NCI-H2081 treated with DMSO at 0.1 percent for 48 hours (cell line): Measurements from ENCODE around the gene BMP7.

Experiments used
- DNase-seq: peaks from one replicate; lab custom pipeline; 2025; lab: John Stamatoyannopoulos, UW

The BMP7 gene

DNA sequence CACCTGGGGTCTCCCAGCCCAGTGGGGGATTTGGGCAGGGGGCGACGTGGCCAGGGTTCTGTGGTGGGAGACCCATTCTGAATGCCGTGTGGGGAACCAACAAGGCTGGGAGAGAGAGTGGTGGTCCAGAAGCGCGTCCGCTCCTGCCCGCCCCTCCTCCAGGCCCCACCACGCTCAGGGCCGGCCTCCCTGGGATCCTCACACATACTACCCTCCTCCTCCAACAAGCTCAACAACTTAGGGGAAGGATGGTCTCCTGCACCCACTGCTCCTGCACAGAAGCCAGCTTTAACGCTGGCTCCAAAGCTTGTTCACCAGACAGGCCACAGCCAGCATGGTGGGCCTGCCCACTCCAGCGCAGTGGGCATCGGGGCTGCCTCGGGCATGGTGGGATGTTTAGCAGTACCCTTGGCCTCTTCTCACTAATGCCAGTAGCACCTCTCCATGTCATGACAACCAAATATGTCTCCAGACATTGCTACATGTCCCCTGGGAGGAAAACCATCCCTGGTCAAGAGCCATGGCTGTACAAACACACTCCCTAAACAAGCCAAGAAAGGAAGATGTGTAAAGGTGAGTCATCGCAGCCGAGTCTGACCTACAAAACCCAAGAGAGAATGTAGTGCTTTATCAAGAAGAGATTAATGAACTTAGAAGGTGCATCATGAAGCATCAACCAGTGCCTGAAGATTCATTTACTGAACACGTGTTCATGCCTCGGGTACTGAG, 75.7 kb downstream of the BMP7 start:
- no peak for DNase-seq

DNA sequence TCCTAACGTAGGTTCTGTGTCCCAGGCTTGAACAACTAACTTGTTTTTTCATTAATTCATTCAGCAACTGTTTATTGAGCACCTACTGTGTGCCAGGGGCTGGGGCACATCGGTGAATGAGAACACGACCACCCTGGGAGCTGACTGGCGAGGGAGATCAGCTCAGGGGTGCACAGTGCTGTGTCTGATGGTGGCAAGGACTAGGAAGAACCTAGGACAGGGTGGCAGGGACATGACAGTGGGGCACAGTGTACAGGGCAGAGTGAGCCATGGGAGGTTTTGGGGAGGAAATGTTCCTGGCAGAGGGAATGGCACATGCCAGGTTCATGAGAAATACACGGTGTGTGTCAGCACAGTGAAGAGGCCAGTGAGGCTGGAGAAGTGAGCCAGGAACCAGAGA, 76.7 kb downstream of the BMP7 start:
- DNase-seq = no peak

- no peak for DNase-seq
Measured at GRCh38 chr20:57188576-57189079, 77.8 kb downstream of the BMP7 start.

DNA sequence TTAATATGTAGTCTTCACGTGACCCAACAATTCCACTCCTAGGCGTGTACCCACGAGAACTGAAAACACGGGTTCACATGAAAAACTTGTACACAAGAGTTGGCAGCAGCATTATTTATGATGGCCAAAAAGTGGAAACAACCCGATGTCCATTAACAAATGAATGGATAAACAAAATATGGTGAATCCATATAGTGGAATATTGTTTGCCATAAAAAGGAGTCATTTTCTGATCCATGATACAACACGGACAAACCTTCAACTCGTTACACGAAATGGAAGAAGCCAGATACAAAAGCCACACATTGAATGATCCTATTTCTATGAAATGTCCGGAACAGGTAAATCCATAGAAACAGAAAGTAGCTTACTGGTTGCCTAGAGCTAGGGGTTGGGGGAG, 78.4 kb downstream of the BMP7 start:
- no peak for DNase-seq

DNA sequence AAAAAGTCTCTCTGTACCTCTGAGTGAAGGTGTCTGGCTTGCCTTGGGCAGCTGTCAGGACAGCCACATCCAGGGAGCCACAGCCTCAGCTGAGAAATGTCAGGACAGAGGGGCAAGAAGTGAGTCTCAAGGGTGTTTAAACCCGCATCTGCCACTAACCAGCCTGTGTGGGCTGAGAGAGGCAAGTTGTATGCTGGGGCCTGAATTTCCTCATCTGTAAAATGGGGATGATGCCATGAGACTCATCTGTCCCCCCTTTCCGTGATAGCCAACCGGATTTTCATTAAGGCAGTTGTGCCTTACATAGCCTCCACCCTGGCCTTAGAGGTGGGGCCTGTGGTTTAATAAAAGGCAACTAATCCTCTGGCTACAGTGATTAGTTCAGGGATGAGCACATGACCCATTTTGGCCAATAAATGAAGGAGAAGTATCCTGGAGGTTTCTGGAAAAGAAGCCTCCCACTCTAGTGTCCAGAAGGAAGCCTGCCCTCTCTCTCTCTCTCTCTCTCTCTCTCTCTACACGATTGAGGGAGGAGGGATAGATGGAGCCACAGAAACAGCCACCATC, 79.3 kb downstream of the BMP7 start:
- DNase-seq = no peak

DNA sequence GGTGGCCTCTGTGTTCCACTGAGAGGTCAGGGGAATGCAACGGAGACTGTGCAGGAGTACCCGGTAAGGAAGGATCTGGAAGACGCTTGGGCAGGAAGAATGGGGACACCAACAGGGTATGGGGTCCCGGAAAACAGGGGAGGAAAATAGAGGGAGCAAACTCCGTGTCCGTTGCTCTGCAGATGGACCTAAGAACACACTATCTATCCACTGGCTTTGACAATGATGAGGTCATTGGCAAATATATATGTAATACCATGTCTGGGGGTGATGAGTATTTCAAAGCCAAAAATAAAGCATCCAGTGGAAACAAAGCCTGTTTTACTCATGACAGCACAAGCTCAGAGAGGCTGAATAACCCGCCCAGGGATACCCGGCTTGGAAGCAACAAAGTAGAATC, 80.2 kb downstream of the BMP7 start:
- DNase-seq = no peak

DNA sequence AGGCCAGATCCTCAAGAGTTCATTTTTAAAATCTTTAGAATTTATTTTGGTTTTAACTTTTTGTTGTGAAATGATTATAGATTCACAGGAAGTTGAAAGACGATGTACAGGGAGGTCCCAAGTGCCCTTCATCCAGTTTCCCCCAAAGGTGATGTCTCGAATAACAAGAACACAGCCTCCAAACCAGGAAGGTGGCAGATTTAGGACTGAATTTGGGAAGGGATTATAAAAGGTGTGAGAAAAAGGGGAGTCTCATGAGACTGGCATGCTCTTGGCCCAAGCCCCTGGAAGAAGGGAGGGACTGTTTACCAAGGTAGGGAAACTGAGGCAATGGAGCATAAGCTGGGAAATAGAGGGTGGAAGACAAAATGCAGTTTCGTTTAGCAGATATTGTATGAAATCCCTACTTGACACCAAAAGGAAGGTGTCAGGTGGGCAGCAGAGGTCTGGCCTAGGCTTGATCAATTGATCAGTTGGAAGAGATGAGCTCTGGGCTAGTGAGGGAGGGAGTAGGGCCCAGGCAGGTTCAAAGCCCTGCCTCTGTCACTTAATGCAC, 81.2 kb downstream of the BMP7 start:
- no peak for DNase-seq

- no peak for DNase-seq
Measured at GRCh38 chr20:57183457-57184009, 82.9 kb downstream of the BMP7 start.

DNA sequence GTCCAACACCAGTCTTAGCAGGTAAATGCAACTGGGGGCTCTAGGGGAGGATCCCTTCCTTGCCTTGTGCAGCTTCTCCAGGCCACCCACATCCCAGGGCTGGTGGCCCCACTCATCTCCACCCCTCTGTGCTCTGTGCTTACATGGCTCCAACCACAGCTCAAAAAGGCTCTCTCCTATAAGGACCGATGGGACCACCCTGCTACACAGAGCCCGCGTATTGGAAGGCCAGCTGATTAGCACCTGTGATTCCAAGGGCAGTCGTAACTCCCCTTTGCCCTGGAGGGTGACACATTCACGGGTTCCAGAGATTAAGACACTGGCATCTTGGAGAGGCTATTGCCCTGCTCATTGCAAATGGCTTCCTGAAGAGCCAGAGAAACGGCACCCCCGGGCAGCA, 84.8 kb downstream of the BMP7 start:
- DNase-seq = no peak

DNA sequence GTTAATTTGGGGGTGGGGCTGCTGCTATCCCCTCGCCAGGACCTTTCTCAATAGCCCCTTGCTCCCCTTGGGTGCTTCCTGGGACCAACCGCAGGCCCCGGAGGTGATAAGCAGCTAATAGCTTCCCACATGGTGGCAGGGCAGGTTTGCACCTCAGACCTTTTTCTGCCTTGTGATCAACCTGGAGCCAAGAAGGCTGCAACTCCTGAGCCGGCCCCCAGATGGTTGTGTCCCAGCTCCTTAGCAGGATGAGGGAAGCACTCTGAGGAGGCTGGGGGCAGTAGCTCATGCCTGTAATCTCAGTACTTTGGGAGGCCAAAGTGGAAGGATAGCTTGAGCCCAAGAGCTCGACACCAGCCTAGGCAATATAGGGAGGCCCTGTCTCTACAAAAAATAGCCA, 85.5 kb downstream of the BMP7 start:
- DNase-seq = no peak

DNA sequence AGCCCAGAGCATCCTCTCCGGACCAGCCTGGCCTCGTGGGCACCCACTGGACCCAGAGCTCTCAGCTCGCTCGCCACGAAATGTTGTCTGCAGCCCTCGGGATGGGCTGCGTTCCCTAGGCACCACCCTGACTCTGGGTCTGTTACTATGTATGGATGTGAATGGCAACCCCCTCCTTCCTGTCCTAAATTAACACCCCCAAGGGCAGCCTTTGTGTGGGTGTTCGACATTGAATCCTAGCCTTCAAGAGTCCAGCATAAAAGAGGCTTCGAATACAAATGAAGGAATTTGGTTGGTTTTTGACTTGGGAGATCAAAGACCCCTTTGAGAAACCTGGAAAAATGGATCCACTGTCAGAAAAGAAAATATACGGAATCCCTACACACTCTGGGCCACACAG, 86.1 kb downstream of the BMP7 start:
- no peak for DNase-seq

DNA sequence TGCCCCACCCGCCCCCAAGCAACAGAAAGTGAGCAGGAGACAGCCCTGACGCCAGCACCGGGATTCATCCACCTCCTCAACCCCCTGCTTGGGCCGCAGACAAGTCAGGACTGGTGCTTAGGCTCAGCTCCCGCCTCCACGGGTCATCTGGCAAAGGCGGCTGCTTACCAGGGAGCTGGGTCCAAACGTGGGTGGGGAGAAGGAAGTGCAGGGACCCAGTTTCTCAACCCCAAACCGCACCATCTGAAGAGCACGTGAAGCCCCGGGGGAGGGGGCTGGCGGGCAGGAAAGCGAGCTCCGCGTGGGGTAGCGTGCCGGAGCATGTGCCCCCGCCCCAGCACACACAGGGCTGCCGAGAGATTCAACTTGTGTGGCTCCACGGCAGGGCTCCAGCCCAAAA, 87.2 kb downstream of the BMP7 start:
- no peak for DNase-seq

- no peak for DNase-seq
Measured at GRCh38 chr20:57178582-57179111, 87.8 kb downstream of the BMP7 start.

DNA sequence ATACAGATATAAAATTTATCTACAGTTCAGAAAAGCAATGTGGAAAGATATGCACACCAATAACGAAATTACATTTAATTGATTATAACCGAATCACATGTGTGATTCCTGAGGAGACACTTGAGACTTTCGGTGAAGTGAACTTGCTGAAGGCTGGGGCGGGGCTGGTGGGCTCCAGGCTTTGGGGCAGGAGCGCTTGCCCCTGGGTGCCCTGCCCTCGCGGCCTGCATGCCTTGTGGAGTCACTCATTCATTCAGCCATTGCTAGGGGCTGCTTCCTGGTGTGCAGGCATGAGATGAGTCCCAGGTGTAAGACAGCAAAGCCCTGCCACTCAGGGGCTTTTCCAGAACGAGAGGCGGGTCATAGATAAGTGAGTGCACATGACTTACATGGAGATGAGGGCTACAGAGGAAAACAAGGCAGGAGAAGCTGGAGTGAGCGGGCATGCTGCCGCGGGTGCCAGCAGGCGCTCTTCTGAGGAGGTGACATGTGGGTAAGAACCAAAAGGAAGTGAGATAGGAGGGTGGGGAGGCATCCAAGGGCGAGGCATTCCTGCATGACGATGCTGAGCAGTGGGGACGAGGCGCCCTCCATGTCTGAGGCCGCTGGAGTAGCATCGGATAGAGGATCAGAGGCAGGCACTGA, 88.7 kb downstream of the BMP7 start:
- no peak for DNase-seq

DNA sequence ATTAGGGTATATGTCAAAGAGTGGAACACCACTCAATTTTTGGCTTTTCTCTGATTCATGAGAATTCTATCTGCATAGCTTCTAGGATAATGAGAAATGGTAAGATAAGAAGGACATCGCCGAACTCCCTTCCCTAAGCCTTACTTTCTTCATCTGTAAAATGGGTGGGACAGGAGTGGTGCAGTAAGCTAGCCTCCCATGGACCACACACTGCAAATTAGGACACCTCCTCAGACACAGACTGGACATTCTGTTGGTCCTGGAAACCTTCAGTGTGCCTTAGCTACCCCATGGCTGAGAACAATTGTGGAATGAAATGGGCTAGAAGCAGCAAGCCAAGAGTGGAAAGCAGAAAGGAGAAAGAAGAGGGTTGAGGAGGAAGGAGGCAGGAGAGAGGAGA, 89.6 kb downstream of the BMP7 start:
- DNase-seq = no peak

DNA sequence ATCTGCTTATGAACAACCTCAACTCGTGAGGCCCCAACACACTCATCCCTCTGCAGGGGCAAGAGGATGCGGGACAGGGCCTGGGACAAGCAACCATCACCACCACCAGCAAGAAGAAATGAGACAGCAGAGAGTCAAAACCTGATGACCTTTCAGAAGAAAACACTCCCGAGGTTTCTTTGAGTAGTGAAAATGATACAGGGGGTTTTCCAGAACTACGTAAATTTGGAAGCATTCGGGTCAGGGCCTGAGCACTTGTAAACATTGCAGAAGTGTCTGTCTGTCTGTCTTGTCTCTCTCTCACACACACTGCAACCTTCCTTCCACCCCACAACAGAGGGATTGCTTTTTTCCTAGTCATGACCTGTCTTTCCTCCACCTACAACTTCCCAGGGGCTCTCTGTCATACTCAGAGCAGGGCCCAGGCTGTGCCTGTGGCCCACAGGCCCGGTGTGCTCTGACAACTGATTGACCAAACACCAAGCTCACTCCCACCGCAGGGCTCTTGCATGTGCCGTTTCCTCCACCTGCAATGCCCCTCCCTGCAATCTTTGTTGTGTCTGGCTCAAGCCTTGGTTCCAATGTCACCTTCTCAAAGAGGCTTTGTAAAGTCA, 90.9 kb downstream of the BMP7 start:
- DNase-seq = no peak

DNA sequence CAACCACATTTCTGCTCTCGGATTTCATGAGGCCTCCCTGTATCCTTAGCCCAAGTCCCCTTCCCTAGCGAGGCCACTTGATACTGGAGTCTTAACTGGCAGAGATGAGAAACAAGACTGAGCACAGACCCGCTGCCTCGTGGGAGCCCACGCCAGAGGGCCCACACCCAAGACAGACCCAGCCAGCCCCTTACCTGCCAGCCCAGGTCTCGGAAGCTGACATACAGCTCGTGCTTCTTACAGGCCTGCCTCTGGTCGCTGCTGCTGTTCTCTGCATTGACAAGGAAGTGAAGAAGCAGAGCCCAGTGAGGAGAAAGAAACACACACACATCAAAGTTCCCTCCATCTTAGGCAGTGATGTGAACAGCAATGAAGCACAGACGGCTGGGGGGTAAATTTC, 91.7 kb downstream of the BMP7 start:
- DNase-seq = no peak

GRCh38 chr20:57173986-57174385, 92.5 kb downstream of the BMP7 start:
- DNase-seq = no peak

GRCh38 chr20:57173041-57173440, 93.4 kb downstream of the BMP7 start:
- no peak for DNase-seq

GRCh38 chr20:57170343-57170742, 96.1 kb downstream of the BMP7 start:
- no peak for DNase-seq

DNA sequence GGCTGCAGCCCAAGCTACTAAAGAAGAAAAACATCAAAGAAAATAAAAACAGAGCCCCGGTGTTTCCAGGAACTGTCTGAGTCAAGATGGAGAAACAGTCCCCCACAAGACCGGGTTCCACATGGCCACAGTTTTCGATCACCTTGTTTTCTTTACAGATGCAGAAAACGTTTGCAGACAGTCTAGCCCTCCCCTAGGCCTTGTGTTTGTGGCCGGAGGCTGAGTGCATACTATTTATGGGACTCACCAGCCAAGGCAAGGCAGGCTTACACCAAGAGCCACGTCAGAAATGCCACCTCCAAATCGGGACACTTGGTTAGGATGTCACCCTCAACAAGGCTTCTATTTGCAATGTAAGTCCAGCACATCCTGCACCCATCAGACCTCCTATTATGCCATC, 97.3 kb downstream of the BMP7 start:
- DNase-seq = no peak
